HFF-Myc (cell line): ENCODE measurements around the gene RBFOX1.

Experiments
- DNase-seq: peaks from one replicate; pipeline ENCODE4 v3.0.0-alpha.2; 2011; ENCODE audit warnings: low read depth; ENCODE audit errors: extremely low read depth
- H3K4me3 ChIP-seq: replicated peaks from 2 replicates; pipeline ENCODE4 v1.5.1; 2011; ENCODE audit warnings: low read depth, mild to moderate bottlenecking, control low read depth, low read length
- CTCF ChIP-seq: IDR thresholded peaks from 2 replicates; pipeline ENCODE4 v1.5.1; 2012; ENCODE audit warnings: mild to moderate bottlenecking, low read depth, low read length, control low read depth; ENCODE audit errors: missing control alignments

The RBFOX1 gene

GRCh38 chr16:7366993-7367880, 34.6 kb downstream of the RBFOX1 start:
- no peak overlapping the region for H3K4me3 ChIP-seq
- DNase-seq = no peak
- TF ChIP-seq CTCF = no peak

GRCh38 chr16:7369204-7369603, 36.6 kb downstream of the RBFOX1 start:
- no peak for TF ChIP-seq CTCF
- H3K4me3 ChIP-seq = no peak overlapping the region
- no peak for DNase-seq

DNA sequence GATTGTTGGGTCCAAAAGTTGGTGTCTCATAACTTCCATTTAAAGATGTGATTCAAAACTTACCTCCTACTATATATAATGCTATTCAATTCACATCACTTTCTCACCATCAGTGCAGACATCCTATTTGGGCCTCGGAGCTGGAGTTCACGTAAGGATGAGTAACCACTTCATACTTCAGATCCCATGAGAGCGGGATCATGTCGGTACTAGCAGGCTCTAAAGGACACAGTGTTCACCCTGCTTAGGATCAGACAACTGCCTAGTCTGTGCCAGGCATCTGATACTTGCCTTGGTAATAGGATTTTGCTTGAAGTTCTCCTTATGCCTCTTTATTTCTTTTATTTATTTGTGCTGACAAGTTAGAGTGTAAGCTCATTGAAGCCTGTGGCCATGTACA, 39.5 kb downstream of the RBFOX1 start:
- no peak for TF ChIP-seq CTCF
- no peak overlapping the region for H3K4me3 ChIP-seq
- DNase-seq = no peak

- DNase-seq = no peak
- no peak for TF ChIP-seq CTCF
- H3K4me3 ChIP-seq = no peak overlapping the region
Observed at GRCh38 chr16:7373776-7374175, 41.1 kb downstream of the RBFOX1 start.

DNA sequence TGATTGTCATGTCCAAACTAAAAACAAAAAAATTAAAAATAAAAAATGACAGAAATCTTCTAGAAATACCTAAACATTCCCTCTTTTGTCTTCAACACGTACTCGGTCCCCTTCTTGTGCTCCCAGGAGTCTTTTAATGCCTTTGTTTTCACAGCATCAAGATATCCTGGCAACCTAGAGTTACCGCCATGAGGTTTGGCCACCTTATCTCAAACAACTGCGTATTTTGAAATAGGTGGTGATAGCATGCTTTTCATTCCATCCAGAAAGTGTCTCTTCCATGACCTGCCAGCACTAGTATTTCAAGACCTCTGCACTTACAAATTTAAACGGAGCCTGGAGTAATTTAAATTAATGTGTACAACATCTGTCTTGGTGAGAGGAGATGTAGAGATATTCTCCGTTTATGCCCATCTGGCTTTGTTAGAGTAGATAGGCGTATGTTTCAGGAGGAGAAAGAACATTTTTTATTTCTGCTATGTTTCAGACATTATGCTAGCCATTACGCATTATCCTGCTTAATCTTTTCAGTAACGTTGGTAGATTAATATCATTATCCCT, 42.0 kb downstream of the RBFOX1 start:
- TF ChIP-seq CTCF = no peak
- DNase-seq = no peak
- no peak overlapping the region for H3K4me3 ChIP-seq

DNA sequence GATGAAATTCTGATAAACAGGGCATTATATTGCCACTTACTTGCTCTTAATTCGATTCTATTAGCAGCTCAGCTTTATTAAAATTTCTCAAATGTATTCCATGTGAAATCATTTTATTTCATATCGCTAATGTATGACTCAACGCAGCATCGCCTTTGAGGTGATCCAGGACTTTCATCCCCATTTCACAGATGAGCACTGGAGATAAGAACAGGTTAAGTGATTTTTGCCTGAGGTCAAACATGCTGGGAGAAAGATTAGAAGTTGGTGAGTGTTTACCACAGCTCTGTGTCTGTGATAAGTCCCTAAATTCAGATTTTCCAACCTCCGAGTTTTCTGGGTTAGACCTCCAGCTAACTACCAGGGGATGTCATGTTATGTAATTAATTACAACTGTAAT, 43.6 kb downstream of the RBFOX1 start:
- H3K4me3 ChIP-seq = no peak overlapping the region
- DNase-seq = no peak
- TF ChIP-seq CTCF = no peak
